HG03575 (cell line): ENCODE data around the gene STON2.
"Not testable (repeated sequence)": the region's sequence is repeated elsewhere in the genome, so short reads cannot be mapped to it uniquely, and the experiment has no call there.

Experiments used
- ATAC-seq: cut with Tn5 transposase; IDR thresholded peaks from one replicate; pipeline ENCODE4 v1.9.1; 2021; ENCODE audit not compliant: unreplicated experiment, insufficient number of reproducible peaks, low FRiP score; ENCODE audit errors: extremely low read depth

Gene STON2

GRCh38 chr14:81400202-81400678 is at the start of gene STON2:
Gene STON2, minus strand, starts transcription at chr14:81400324. Its CDS starts 1,942 bp downstream, at chr14:81398382.
- no peak for ATAC-seq

- ATAC-seq, result no peak
Observed at GRCh38 chr14:81449576-81449975, 49.5 kb upstream of the STON2 start.

DNA sequence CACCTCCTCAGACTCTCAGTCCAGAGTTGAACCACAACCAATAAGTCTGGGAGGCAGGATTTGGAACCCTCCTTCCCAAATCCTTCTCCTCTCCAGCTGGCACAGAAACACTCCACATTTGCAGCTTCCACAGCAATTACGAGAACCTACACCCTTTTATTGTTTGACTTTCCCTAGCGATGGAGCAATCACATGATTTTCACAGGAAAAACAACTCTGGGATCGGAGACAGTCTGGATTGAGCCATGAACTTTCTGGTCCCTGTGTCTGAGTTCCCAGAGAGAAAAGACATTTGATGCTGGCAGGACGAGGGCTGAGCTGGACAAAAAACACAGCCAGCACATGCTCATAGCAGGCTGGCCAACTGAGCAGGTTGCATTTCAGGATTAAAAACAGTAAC is 49.0 kb upstream of the STON2 start:
- ATAC-seq, result no peak

DNA sequence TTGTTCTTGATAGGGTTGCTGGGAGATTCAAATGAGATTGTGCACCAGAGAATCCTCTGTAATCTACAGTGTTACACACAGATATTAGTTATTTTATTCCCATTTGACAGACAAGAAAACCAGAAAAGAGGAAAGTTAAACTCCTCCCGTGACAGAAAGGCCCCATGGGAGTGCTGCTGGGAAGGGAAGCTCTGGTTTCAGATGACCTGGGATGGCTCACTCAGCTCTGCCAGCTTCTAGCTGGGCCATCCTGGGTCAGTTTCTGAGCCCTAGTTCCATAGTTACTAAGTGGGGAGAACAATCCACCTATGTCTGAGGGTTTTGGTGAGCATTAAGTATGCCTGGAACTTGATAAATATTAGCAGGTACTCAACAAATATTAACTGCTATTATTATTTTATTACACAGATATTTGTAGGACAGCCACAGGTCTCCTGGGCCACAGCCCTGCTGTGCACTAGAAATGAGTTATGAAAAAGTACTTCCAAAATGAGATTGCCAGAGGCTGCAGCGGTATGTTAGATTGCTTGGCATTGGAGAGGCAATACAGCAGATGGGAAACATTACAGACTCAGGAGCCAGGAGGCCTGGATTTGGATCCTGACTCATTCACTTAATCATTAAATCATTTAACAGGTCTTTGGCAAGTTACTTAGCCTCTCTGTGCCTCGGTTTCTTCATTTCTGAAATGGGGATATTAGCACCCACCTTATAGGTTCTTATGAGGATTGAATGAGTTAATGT is 47.1 kb upstream of the STON2 start:
- no peak for ATAC-seq

- ATAC-seq, result no peak
Observed at GRCh38 chr14:81446279-81447007, 46.3 kb upstream of the STON2 start.

DNA sequence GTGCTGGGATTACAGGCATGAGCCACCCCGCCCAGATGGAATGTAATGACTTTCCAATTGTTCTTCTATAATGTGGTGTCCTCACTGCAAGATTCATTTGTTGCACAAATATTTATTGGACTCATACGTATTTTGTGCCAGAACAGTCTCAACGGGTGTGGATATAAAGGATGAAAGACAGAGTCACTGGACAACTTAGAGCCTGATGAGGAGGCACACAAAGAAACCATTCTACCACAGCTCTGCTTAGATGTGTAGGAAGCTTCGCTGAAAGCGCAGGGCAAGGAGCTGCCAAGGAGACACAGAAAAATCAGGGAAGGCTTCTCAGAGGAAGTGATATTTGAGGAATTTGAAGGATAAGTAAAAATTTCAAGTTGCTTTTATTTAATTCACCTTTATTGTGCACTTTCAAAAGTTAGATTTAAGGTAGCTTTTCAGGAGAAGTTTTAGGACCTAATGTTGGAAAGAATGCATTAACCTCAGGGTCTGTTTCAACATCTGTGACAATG is 41.6 kb upstream of the STON2 start:
- ATAC-seq, result no peak

- ATAC-seq, result no peak
Observed at GRCh38 chr14:81440041-81440440, 39.9 kb upstream of the STON2 start.

- ATAC-seq, result no peak
Observed at GRCh38 chr14:81437244-81437643, 37.1 kb upstream of the STON2 start.

- no peak for ATAC-seq
Observed at GRCh38 chr14:81436296-81437138, 36.4 kb upstream of the STON2 start.

DNA sequence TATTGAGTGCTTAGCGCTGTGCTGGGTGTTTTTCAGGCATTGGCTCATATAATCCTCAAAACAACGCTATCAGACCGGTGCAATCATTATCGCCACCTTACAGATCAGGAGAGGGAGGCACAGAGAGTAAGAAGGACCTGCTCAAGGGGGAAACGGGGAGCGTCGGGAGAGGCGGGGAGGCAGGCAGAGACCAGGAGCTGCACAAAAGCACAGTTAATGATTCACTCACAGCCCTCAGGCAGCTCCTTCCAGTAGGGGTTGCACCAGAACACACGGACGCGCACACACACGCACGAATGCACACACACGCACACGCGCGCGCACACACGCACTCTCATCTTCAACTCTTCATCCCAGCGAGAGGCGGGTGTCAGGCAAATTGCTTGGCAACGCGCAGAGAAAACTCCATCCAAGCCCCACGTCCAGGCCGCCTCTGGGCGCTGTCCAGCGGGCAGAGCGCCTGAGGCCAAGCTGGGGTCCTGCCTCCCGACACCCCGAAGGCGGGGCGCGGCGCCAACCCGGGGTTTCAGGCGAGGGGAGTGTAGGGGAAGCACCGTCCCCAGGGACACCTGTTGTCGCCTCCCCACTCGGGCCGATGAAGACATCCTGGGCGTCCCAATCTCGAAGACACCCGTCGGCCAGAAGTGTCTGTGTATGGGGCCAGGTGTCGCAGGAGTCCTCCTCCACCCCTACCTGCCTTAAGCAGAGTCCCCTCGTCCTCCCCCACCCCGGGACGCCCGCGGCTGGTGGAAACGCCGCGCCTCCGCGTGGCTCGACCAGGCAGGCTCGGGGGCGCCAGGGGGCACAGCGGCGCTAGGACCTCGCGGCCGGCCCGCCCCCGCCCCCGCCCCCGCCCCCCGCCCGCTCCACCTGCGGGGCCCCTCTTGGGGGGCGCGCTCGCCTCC is 35.5 kb upstream of the STON2 start:
- no peak for ATAC-seq

- ATAC-seq, result no peak
Observed at GRCh38 chr14:81435048-81435390, 34.9 kb upstream of the STON2 start.

GRCh38 chr14:81434230-81434629 is 34.1 kb upstream of the STON2 start:
- ATAC-seq, result no peak

DNA sequence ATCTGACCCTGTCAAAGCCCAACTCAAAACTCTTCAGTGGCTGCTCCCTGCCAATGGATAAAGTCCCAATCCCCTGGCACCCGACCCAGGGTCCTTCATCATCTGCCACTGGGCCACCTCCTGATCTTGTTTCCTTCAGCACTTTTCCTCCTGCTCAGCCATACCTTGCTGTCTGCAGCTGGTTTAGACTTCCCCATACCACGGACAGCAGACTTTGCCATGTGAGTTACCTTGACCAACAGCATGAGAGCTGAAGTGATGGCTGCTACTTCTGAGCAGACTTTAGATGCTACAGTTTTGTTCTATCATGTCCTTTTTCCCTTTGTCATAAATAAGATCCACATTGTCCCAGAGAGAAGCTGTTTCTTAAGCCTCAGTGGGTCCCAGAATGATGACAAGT is 33.3 kb upstream of the STON2 start:
- no peak for ATAC-seq

GRCh38 chr14:81432219-81432661 is 32.1 kb upstream of the STON2 start:
- ATAC-seq, result no peak

DNA sequence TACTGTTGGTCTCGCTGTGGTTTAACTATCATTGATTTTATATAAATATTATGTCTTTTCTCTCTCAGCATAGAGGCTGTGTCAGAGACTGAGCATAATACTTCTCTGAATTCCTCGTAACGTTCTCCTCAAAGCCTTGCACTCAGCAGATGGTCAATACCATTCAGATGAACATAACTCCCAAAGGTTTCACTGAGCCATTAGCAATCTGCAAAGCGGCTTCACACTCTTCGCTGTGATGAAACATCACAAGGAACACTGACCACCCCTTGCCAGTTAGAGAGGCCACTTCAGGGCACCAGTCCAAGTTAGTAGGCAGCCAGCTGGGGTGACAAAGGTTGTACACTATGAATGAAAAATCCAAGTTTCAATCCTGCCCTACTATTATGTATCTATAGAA is 30.1 kb upstream of the STON2 start:
- no peak for ATAC-seq

DNA sequence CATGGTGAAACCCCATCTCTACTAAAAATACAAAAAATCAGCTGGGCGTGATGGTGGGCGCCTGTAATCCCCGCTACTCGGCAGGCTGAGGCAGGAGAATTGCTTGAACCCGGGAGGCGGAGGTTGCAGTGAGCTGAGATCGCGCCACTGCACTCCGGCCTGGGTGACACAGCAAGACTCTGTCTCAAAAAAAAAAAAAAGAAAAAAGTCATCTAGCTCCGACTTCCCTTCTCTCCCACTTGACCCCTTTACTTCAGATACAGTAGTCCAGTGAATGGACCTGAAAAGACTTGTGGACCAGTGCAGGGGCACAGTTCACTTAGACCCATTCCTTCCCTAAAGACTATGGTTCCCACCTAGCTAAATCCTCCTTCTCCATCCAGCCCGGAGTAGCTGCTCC is 29.6 kb upstream of the STON2 start:
- ATAC-seq, result not testable (repeated sequence)

- no peak for ATAC-seq
Observed at GRCh38 chr14:81429028-81429427, 28.9 kb upstream of the STON2 start.

- no peak for ATAC-seq
Observed at GRCh38 chr14:81427348-81428058, 27.4 kb upstream of the STON2 start.
